CD4-positive, alpha-beta T cell treated with Interleukin-15 for 4 hours (primary cell): ENCODE results near the gene NLRP10.

Experiments
- DNase-seq: peaks from one replicate; pipeline ENCODE4 v3.0.0-alpha.2; 2020; ENCODE audit warnings: low spot score

Gene NLRP10

DNA sequence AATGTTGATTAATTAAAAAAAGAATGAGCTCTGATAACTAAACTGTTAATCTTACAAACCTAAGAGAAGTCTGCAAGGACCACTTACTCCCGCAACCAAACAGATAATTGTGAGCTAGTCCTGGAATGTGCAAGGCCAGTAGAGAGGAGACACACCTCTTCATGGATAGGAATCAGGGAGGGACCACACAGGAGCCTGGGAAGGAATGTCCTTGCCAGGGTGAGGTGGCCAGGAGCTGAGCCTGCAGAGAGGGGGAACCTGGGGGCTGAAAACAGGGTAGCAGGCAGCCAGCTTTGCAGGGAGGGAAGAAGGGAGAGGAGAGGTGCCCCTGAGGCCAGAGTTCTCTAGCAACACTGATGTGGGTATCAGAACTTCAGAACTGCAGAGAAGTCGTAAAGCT is 9.4 kb upstream of the NLRP10 start:
- no peak for DNase-seq

DNA sequence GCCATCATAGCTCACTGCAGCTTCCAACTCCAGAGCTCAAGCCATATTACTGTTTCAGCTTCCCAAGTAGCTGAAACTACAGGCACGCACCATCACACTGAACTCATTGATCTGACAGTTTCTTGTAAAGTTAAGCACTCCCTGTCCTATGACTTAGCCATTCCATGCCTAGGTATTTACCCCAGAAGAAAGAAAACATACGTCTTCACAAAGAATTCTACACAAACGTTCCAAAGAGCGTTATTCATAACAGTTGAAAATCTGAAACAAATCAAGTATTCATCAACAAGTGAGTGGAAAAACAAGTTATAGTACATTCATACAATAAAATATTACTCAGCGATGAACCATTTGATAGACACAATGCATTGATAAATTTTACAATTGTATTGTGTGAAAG is 7.8 kb upstream of the NLRP10 start:
- DNase-seq: no peak

DNA sequence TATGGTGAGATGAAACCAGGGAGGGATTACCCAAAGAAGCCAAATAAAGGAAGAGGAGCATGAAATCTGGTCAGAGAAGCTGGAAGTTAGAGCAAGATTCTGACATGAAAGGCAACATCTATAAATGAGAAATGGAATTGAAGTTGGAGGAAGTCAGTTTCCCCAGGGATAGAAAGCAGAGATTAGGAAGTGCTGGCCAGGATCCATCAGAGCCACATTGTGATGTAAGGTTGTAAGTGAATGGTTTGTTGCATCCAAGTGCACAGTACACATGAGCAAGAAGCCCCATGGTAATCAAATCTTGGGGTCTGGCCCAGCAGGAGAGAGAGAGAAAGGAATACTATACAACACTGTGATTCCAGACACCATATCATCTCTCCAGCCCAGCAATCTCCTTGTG is 6.6 kb upstream of the NLRP10 start:
- no peak for DNase-seq

DNA sequence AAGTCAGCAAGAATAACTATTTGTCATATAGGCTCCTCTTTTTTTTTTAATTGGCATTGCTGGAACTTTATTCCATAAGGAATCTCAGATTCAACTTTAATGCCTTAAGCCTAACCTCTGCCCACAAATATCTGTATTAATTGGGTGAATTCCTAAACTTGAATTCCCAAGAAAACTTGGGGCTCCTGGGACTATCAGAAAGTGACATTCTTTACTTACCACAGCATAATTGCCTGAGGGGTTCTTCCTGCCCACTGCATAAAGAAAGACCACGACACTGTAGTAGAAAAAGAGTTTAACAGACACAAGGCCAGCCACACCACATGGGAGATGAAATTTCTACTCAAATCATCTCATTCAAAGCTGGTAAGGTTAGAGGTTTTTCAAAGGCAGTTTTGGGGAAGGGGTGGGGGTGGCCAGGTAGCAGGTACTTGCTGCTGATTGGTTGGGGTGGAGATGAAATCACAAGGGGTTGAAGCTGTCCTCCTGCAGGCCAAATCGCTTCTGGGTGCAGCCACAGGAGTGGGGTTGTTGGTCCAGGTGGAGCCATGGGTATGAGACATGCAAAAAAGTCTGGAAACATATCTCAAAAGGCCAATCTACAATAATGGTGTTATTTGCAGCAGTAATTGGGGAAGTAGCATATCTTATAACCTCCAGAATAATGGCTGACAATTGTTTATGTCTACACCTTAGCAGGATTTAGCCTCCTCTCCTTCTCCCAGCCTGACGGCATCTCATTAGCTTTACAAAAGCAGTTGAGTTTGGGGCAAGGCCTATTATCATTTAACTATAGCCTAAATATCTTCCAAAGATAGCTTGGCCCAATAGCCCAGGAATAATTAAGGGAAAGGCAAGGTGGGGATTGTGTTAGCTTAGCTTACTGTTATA is 4.8 kb upstream of the NLRP10 start:
- DNase-seq: no peak

DNA sequence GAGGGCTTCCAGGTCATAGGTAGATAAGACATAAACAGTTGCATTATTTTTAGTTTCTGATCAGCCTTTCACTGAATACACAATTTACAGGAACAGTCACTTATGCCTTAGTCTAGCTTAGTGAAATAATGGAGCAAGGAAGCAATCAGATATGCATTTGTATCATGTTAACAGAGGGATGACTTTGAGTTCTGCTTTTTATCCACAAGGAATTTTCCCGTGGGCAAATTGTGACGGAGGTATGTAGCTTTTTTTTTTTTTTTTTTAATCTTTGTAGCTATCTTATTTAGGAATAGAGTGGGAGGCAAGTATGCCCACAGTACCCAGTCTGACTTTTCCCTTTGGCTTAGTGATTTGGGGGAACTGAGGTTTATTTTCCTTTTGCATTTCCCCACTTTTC is 3.4 kb upstream of the NLRP10 start:
- no peak for DNase-seq

DNA sequence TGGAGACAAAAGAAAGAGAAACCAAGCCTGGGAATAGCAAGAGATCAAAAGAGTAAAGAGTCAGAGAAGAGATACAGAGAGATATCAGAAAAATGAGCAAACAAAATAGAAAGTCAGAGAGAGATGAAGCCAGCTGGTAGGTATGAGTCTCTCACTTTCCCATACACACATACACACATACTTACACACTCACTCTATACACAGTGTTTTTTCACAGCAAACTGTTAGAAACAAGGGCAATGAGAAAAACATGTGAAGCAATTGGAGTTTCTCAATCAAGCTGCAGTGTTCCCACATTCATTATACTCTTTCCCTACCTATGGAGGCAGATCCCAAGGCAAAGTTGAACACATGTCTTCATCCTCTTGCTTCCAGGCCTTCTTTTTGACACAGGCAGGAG is 2.6 kb upstream of the NLRP10 start:
- no peak for DNase-seq

DNA sequence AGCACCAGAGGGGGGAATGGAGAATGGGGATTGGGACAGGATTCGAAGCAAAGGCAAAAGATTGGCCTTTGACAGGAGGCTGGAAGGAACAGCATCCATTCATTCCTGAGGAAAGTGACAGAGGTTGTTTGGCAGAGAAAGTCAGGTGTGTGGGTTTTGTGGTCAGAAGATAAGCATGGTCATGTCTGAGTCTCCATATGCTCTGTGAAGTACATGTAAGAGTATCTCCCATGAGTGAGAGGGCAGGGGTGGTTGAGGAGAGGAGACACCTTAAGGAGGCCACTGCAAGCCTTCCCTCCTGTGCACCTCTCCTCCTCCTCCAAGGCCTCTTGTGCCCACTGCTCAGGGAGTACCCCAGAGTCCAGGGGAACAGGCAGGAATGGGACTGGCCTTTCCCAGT is 1.9 kb upstream of the NLRP10 start:
- no peak for DNase-seq

DNA sequence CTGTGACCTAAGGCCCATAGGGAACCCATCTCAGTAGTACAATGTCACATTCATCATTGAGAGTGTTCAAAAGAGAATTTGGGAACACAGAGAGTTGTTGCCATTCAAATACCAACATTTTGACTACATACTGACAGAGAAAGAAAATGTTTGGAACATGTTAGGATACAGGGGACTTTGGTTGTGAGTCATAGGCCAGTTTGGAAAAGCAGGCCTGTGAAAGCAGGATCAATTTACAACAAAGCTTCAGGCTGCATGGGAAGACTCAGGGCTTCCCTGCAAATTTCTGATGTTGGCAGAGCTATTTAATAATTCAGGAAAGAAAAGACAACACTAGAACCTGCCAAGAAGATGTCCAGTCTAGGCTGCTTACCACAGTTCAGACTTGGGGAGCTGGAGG is 374 bp downstream of the NLRP10 start:
- DNase-seq: no peak

DNA sequence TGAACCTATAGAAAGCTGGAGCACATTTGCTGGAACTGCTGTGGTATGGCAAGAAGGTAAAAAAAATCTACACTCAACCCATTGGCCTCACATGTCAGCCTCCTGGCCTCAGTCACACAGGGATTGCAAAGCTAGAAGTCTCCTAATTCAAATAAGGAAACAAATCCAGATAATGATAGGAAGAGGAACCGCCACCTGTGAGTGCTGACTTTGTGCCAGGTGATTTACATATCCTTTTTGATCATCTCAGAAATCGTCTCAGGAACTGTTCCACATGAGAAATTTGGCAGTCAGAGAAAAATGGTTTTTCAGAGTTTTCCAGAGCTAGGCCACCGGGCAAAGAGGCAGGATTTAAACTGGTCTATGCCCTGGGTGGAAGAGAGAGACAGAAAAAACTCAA is 986 bp downstream of the NLRP10 start:
- DNase-seq: no peak

DNA sequence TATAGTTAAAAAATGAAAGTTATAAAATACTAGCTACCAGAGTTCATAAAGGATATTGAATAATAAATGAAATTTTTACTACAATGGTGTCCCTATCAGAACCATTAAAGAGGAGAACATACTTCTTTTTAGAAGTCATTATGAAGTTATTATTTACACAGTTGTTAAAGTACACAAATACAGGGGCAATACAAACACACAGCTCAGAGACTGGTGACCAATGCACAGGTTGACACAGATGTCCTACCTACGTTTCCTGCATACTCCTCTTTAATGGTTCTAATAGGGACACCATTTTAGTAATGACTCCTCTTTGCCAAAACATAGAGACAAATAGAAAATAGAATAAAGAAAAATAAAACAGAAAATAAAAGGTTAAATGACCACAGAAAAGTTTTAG is 10.1 kb downstream of the NLRP10 start:
- no peak for DNase-seq

DNA sequence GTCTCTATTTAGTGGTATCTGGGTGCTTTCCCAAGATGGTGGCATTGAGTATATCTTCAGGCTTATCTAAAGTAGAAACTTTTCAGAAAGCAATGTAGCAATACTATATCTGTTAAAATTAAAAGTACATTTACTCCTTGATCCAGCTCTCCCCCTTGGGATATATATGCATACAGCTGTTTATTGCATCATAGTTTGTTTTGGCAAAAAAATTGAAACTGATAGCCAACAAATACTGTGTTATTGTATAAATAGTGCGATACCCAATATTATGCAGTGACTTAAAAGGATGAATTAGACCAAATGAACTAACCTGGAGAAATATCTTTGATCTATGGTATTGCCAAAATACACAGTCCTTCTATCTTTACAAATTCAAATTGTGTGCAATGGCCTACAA is 15.3 kb downstream of the NLRP10 start:
- no peak for DNase-seq

DNA sequence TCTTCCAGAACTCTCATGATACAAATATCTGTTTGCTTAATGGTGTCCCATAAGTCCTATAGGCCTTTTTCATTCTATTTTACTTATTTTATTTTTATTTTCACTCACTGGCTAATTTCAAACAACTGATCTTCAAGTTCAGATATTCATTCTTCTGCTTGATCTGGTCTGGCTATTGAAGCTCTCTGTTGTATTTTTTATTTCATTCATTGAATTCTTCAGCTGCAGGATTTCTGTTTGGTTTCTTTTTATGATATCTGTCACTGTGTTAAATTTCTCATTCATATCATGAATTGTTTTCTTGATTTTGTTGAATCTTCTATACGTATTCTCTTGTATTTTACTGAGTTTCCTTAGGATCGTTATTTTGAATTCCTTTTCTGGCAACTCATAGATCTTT is 21.1 kb downstream of the NLRP10 start:
- no peak for DNase-seq

DNA sequence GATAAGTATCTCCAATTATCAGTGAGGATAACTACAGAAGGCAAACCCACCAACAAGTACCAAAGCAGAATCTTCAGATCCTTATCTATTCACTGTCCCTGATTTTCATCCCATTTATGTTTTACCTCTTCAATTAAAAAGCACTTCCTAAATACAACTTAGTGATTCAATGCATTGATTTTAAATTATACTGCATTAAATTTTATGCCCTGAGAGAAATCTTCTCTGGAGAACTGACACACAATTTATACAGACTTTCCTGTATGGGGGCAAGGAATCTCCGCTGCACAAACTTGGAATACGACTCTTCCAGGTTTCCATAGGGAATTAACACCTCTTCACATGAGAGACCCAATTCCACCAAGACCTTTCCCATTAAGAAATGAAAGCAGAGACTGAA is 23.6 kb downstream of the NLRP10 start, which contains the start of gene OR10A3:
Gene OR10A3 (minus strand): TSS at position 101 of the 400 bp plus-strand sequence. CDS start 2,188 bp downstream, outside the sequence.
- no peak for DNase-seq

DNA sequence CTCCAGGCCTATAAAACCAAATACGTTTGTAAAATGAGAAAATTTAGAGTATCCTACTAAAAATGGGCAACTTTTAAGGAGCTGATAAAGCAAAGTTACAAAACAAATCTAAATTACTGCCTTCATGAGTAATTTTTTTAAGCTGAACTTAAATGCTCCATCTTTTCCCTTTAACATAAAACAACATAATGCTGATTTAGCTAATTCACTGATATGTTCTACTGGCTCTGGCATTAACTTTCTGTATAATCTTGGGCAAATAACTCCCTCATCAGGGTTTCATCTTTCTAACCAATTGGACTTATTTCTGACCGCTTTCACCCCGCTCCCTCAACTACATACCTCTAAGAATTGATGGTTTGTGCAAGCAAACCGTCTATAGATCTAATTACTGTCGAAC is 24.1 kb downstream of the NLRP10 start:
- DNase-seq: no peak

DNA sequence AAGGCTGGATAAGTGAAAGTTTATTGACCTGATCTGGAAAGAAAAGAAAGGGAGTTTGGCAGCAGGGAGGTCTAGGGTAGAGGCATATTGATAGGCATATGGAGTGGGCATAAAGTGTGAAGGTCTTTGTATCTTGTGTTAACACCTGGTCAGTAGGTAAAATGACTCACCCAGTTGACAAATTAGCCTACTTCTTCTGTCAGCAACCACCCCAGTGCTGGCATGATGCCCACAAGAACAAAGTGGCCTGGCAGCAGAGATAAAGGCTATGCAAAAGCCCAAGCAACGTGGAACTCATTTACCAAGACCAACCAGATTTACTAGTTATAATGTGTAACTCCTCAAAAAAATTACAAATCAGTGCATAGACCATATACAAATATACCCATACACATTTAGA is 28.6 kb downstream of the NLRP10 start:
- no peak for DNase-seq

DNA sequence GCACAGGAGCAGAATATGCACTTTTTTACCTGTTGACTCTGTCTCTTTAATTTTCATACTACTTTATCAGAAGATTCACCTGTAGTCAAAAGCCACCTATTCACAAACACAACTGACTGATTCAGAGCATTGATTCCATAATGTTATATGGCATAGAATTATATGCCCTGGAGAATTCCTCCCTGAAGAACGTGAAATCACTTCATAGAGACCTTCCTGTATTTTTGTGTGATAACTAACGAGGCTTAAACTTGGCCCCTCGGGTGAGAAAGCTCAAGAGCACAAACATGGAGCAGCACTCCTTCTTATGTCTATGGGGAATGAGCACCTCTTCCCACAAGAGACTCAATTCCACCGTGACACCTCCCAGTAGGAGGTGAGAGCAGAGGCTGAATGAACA is 34.1 kb downstream of the NLRP10 start, which contains the start of gene OR10A6:
Gene OR10A6 (minus strand): TSS at position 101 of the 400 bp plus-strand sequence. CDS start 2,606 bp downstream, outside the sequence.
- no peak for DNase-seq

DNA sequence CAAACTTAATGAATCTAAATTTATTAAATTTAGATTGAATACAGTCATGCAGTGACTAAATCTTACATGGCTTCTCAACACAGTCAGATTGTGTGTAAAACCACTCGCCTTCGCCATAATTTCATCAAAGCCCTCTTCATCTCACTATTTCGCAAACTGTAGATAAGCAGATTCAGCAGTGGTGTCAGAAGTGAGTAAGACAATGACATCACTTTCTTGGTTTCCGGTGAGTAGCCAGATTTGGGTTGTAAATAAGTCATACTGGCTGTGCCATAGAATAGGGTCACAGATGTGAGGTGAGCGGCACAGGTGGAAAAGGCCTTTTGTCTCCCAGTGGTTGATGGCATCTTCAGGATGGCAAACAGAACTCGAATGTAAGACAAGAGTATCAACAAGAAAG is 37.6 kb downstream of the NLRP10 start:
- DNase-seq: no peak

DNA sequence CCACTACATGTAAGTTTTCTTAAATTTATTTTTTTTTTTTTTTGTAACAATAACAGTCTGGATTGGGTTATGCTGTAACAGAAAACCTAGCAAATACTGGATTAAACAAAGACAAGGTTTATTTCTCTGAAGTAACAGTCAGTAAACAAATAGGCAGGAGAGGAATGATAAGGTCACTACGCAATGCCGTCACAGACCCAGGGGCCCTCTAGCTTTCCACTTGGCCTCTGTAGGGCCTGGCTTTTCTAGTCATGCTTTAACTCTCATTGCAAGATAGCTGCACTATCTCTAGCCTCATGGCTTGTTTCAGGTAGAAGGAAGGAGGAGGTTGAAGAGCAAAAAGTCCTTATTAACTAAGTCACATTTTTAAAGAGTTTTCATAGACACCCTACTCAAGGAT is 40.7 kb downstream of the NLRP10 start:
- no peak for DNase-seq

DNA sequence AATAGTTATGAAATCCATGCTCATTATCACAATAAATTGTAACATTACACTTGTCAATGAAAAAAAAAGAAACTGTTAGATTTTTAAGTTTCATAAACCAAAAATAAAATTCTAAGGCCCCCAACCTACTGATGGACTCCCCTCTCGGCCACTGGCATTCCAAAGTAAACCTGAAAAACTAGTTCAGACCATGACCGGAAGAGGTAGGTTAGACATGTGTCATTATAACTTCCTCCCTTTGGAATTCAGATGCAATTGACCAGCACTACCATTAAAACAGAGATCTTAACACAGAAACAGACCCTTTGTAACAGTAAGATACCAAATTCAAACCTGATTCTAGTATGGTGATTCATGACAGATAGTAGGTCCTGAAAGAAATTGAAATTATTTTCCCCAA is 47.1 kb downstream of the NLRP10 start:
- DNase-seq: no peak
